HG03439 (cell line): ENCODE measurements around the gene ARNT2.

Experiments
- ATAC-seq: cut with Tn5 transposase; IDR thresholded peaks from one replicate; pipeline ENCODE4 v1.9.1; 2021; ENCODE audit warnings: mild to moderate bottlenecking, moderate library complexity; ENCODE audit not compliant: unreplicated experiment

The ARNT2 gene

GRCh38 chr15:80609091-80609490, 204.9 kb downstream of the ARNT2 start:
- ATAC-seq: no peak

GRCh38 chr15:80609512-80609946, 205.3 kb downstream of the ARNT2 start:
- no peak for ATAC-seq

- no peak for ATAC-seq
These were observed 207.4 kb downstream of the ARNT2 start for GRCh38 chr15:80611543-80612080.

GRCh38 chr15:80612118-80612823, 208.1 kb downstream of the ARNT2 start:
- no peak for ATAC-seq

- ATAC-seq: no peak
These were observed 209.7 kb downstream of the ARNT2 start for GRCh38 chr15:80613762-80614365.

- no peak for ATAC-seq
These were observed 210.7 kb downstream of the ARNT2 start for GRCh38 chr15:80614711-80615360.

- no peak for ATAC-seq
These were observed 211.2 kb downstream of the ARNT2 start for GRCh38 chr15:80615361-80615736.

- no peak for ATAC-seq
These were observed 211.7 kb downstream of the ARNT2 start for GRCh38 chr15:80615783-80616391.

- no peak for ATAC-seq
These were observed 214.7 kb downstream of the ARNT2 start for GRCh38 chr15:80618685-80619400.

- no peak for ATAC-seq
These were observed 215.5 kb downstream of the ARNT2 start for GRCh38 chr15:80619680-80620079.

GRCh38 chr15:80620141-80620540, 216.0 kb downstream of the ARNT2 start:
- ATAC-seq: no peak

- no peak for ATAC-seq
These were observed 216.7 kb downstream of the ARNT2 start for GRCh38 chr15:80620931-80621330.

GRCh38 chr15:80626643-80627120, 222.5 kb downstream of the ARNT2 start:
- ATAC-seq: no peak

GRCh38 chr15:80629355-80629754, 225.2 kb downstream of the ARNT2 start:
- ATAC-seq: no peak

GRCh38 chr15:80630981-80631380, 226.8 kb downstream of the ARNT2 start:
- ATAC-seq: no peak

GRCh38 chr15:80633221-80633620, 229.0 kb downstream of the ARNT2 start:
- no peak for ATAC-seq

- ATAC-seq: no peak
These were observed 231.8 kb downstream of the ARNT2 start for GRCh38 chr15:80635953-80636352.

- no peak for ATAC-seq
These were observed 232.5 kb downstream of the ARNT2 start for GRCh38 chr15:80636675-80637074.

GRCh38 chr15:80637747-80638146, 233.6 kb downstream of the ARNT2 start:
- no peak for ATAC-seq

- ATAC-seq: no peak
These were observed 234.5 kb downstream of the ARNT2 start for GRCh38 chr15:80638553-80639167.
